CD8-positive, alpha-beta memory T cell (primary cell): ENCODE results near the gene VDAC2. TPM values are rescaled to one million over a fixed set of nuclear protein-coding genes. Genes with fewer than 3 reads are reported as not detected.
A peak's percentile ranks its signal among the peaks of the same experiment; 100 is the strongest.

Source experiments
- CTCF ChIA-PET: fragments of 350-600 bp; sonication (Branson Sonifier 250); formaldehyde crosslinking; loops from one replicate; lab custom pipeline; 2021; ENCODE audit warnings: antibody characterized with exemption; lab: Charles Lee
- POLR2A ChIA-PET: fragments of 350-600 bp; sonication (Branson Sonifier 250); formaldehyde crosslinking; loops from one replicate; lab custom pipeline; 2021; ENCODE audit warnings: antibody characterized with exemption; lab: Charles Lee
- DNase-seq, 5 donors: peaks; one replicate each; pipeline versions ENCODE4 v3.0.0 to v3.0.0-alpha.2; 2020 to 2022; ENCODE audit warnings: mixed read lengths in 1 of 5
- H3K27ac ChIP-seq: one replicate; pipeline ENCODE4 v1.7.0; 2013; ENCODE audit warnings: low read depth, mild to moderate bottlenecking, low read length, moderate library complexity
- H3K27me3 ChIP-seq: 2 replicates; pipeline ENCODE4 v1.7.0; 2013; ENCODE audit warnings: low read length, mild to moderate bottlenecking; ENCODE audit not compliant: insufficient read depth, poor library complexity, severe bottlenecking
- H3K36me3 ChIP-seq: 2 replicates; pipeline ENCODE4 v1.7.0; 2013; ENCODE audit warnings: mild to moderate bottlenecking, low read length, moderate library complexity; ENCODE audit not compliant: insufficient read depth
- H3K4me1 ChIP-seq: 2 replicates; pipeline ENCODE4 v1.7.0; 2013; ENCODE audit warnings: mild to moderate bottlenecking, low read length, moderate library complexity; ENCODE audit not compliant: insufficient read depth
- H3K4me3 ChIP-seq: 2 replicates; pipeline ENCODE4 v1.7.0; 2013; ENCODE audit warnings: mild to moderate bottlenecking, low read length
- H3K9me3 ChIP-seq: 2 replicates; pipeline ENCODE4 v1.7.0; 2013; ENCODE audit warnings: mild to moderate bottlenecking, low read length
- H3K27ac Mint-ChIP-seq, 8 donors: one replicate each; pipeline ENCODE4 v1.8.0; 2020 to 2021; ENCODE audit warnings: mixed read lengths in 8 of 8, mild to moderate bottlenecking in 6 of 8, inconsistent platforms in 3 of 8, moderate library complexity in 3 of 8
- H3K27me3 Mint-ChIP-seq, 2 donors: one replicate each; pipeline ENCODE4 v1.8.0; 2020 to 2021; ENCODE audit warnings: mixed read lengths in 2 of 2, mild to moderate bottlenecking in 1 of 2, moderate library complexity in 1 of 2
- H3K36me3 Mint-ChIP-seq, 3 donors: one replicate each; pipeline ENCODE4 v1.8.0; 2020 to 2021; ENCODE audit warnings: mixed read lengths in 3 of 3, inconsistent platforms in 1 of 3, mild to moderate bottlenecking in 1 of 3
- H3K4me1 Mint-ChIP-seq, 3 donors: one replicate each; pipeline ENCODE4 v1.8.0; 2020 to 2021; ENCODE audit warnings: mixed read lengths in 3 of 3, inconsistent platforms in 1 of 3, mild to moderate bottlenecking in 1 of 3
- H3K4me3 Mint-ChIP-seq, 7 donors: one replicate each; pipeline ENCODE4 v1.8.0; 2020 to 2021; ENCODE audit warnings: mixed read lengths in 7 of 7, mild to moderate bottlenecking in 6 of 7, moderate library complexity in 4 of 7, inconsistent platforms in 2 of 7
- H3K9me3 Mint-ChIP-seq, 5 donors: one replicate each; pipeline ENCODE4 v1.8.0; 2020 to 2022; ENCODE audit warnings: mixed read lengths in 5 of 5, mild to moderate bottlenecking in 3 of 5, moderate library complexity in 2 of 5, inconsistent platforms in 1 of 5
- polyA plus RNA-seq: library from polyadenylated mRNA; unstranded; fragments of 300-500 nt; fragmentation: Illumina TruSeq; gene quantifications from one replicate; pipeline ENCODE4 v1.2.3, GENCODE V29; 2021
- total RNA-seq, 2 experiments: library from RNA; stranded (reverse); gene quantifications; one replicate each; pipeline ENCODE4 v1.2.3, GENCODE V29; 2021

Gene VDAC2
- total RNA-seq (100 to 1,000 TPM; 247 to 261 TPM), polyA plus RNA-seq (149 TPM)

GRCh38 chr10:75210282-75211006 is at the start of gene VDAC2:
TSS of gene VDAC2 (plus strand) at chr10:75210796. CDS start at chr10:75211159, 363 bp downstream.
- peaks cover 0 to 2% of the 10 kb centered on the region in 2 donors for H3K27me3 Mint-ChIP-seq
- peaks cover 25% of the 10 kb centered on the region for H3K4me1 ChIP-seq
- peaks cover 26 to 39% (median 32%) of the 10 kb centered on the region in 3 donors for H3K4me1 Mint-ChIP-seq
- POLR2A ChIA-PET, result interaction anchor here (0.6 to 3.4 kb wide), 10 partner anchors 13 to 1481 kb away, joined by 3 to 56 read pairs (median 4); partner anchors contain the start of genes COMTD1 and SAMD8
- no peaks in the 10 kb centered on the region for H3K9me3 ChIP-seq
- peak; percentile 92 to 99 (median 96) for DNase-seq
- peaks cover 18% of the 10 kb centered on the region for H3K36me3 ChIP-seq
- H3K27me3 ChIP-seq, result no peaks in the 10 kb centered on the region
- H3K4me3 Mint-ChIP-seq, result peak within 1 kb of the TSS; percentile 96 to 100 (median 98)
- peaks cover 3 to 40% (median 5%) of the 10 kb centered on the region in 3 donors for H3K36me3 Mint-ChIP-seq
- no peaks in the 10 kb centered on the region for H3K9me3 Mint-ChIP-seq
- H3K4me3 ChIP-seq, result peak within 1 kb of the TSS; percentile 89
- H3K27ac Mint-ChIP-seq, result peak within 1 kb of the TSS; percentile 99 to 100 (median 100)
- CTCF ChIA-PET, result interaction anchor here (1.0 to 10.5 kb wide), 10 partner anchors 9 to 966 kb away, joined by 3 to 168 read pairs (median 6); partner anchors contain the start of genes COMTD1 and SAMD8
- H3K27ac ChIP-seq, result peak within 1 kb of the TSS; percentile 98

- H3K4me3 Mint-ChIP-seq, result peak overlapping the region; percentile 2 to 81 (median 66)
- Histone ChIP-seq H3K4me3 (peak overlapping the region; percentile 23), H3K27me3 (no peaks in the 10 kb centered on the region), H3K4me1 (peaks cover 30% of the 10 kb centered on the region), H3K27ac (peak overlapping the region; percentile 10), H3K9me3 (no peaks in the 10 kb centered on the region), H3K36me3 (no peaks in the 10 kb centered on the region)
- H3K27ac Mint-ChIP-seq, result peak overlapping the region; percentile 47 to 92 (median 78)
- peaks cover 0 to 19% (median 6%) of the 10 kb centered on the region in 3 donors for H3K36me3 Mint-ChIP-seq
- H3K9me3 Mint-ChIP-seq, result no peaks in the 10 kb centered on the region
- ChIA-PET CTCF (interaction anchor here (1.1 to 1.7 kb wide), 5 partner anchors 12 to 70 kb away, joined by 3 to 6 read pairs (median 4); partner anchors contain the start of gene COMTD1), POLR2A (interaction anchor here (1.0 kb wide), 1 partner anchor 55 kb away, joined by 3 read pairs; the partner anchor contains the start of gene SAMD8)
- DNase-seq, result peak in 2 of 5 donors; percentile 23 to 35
- H3K4me1 Mint-ChIP-seq, result peaks cover 33 to 58% (median 54%) of the 10 kb centered on the region in 3 donors
- H3K27me3 Mint-ChIP-seq, result no peaks in the 10 kb centered on the region
These were observed 44.6 kb upstream of the VDAC2 start for GRCh38 chr10:75165684-75166622.

- no peak for DNase-seq
- Histone ChIP-seq H3K36me3 (no peaks in the 10 kb centered on the region), H3K4me3 (peak overlapping the region; percentile 23), H3K4me1 (peaks cover 30% of the 10 kb centered on the region), H3K27ac (peak overlapping the region; percentile 10), H3K9me3 (no peaks in the 10 kb centered on the region), H3K27me3 (no peaks in the 10 kb centered on the region)
- CTCF ChIA-PET, result interaction anchor here (1.1 to 1.7 kb wide), 5 partner anchors 11 to 69 kb away, joined by 3 to 6 read pairs (median 4); partner anchors contain the start of gene COMTD1
- peaks cover 33 to 58% (median 54%) of the 10 kb centered on the region in 3 donors for H3K4me1 Mint-ChIP-seq
- no peaks in the 10 kb centered on the region for H3K9me3 Mint-ChIP-seq
- H3K36me3 Mint-ChIP-seq, result peaks cover 0 to 19% (median 6%) of the 10 kb centered on the region in 3 donors
- peak overlapping the region; percentile 2 to 81 (median 66) for H3K4me3 Mint-ChIP-seq
- POLR2A ChIA-PET, result interaction anchor here (1.0 kb wide), 1 partner anchor 55 kb away, joined by 3 read pairs; the partner anchor contains the start of gene SAMD8
- no peaks in the 10 kb centered on the region for H3K27me3 Mint-ChIP-seq
- H3K27ac Mint-ChIP-seq, result peak overlapping the region in 7 of 8 donors; percentile 42 to 91 (median 76)
These were observed 44.0 kb upstream of the VDAC2 start for GRCh38 chr10:75166623-75166972.

- Histone ChIP-seq H3K4me3 (no peak overlapping the region), H3K4me1 (peaks cover 30% of the 10 kb centered on the region), H3K36me3 (no peaks in the 10 kb centered on the region), H3K9me3 (no peaks in the 10 kb centered on the region), H3K27me3 (no peaks in the 10 kb centered on the region), H3K27ac (no peak overlapping the region)
- peaks cover 33 to 56% (median 53%) of the 10 kb centered on the region in 3 donors for H3K4me1 Mint-ChIP-seq
- ChIA-PET CTCF (no interaction called here), POLR2A (no interaction called here)
- no peak for DNase-seq
- H3K27me3 Mint-ChIP-seq, result no peaks in the 10 kb centered on the region
- H3K36me3 Mint-ChIP-seq, result peaks cover 0 to 25% (median 6%) of the 10 kb centered on the region in 3 donors
- H3K4me3 Mint-ChIP-seq, result peak overlapping the region in 4 of 7 donors; percentile 7 to 23 (median 14)
- H3K9me3 Mint-ChIP-seq, result no peaks in the 10 kb centered on the region
- peak overlapping the region in 7 of 8 donors; percentile 50 to 94 (median 69) for H3K27ac Mint-ChIP-seq
These were observed 42.3 kb upstream of the VDAC2 start for GRCh38 chr10:75168275-75168674.

GRCh38 chr10:75170215-75170614 is 40.4 kb upstream of the VDAC2 start:
- H3K36me3 Mint-ChIP-seq, result peaks cover 0 to 27% (median 6%) of the 10 kb centered on the region in 3 donors
- DNase-seq, result no peak
- Histone ChIP-seq H3K4me3 (no peak overlapping the region), H3K9me3 (no peaks in the 10 kb centered on the region), H3K4me1 (peaks cover 30% of the 10 kb centered on the region), H3K27ac (no peak overlapping the region), H3K27me3 (no peaks in the 10 kb centered on the region), H3K36me3 (no peaks in the 10 kb centered on the region)
- no peaks in the 10 kb centered on the region for H3K27me3 Mint-ChIP-seq
- peaks cover 34 to 50% (median 48%) of the 10 kb centered on the region in 3 donors for H3K4me1 Mint-ChIP-seq
- no peaks in the 10 kb centered on the region for H3K9me3 Mint-ChIP-seq
- peak overlapping the region in 4 of 8 donors; percentile 58 to 81 (median 66) for H3K27ac Mint-ChIP-seq
- ChIA-PET CTCF (no interaction called here), POLR2A (no interaction called here)
- H3K4me3 Mint-ChIP-seq, result no peak overlapping the region

- Mint-ChIP-seq H3K9me3 (no peaks in the 10 kb centered on the region), H3K27ac (peak overlapping the region in 3 of 8 donors; percentile 16 to 61 (median 24)), H3K4me3 (no peak overlapping the region), H3K36me3 (peaks cover 0 to 50% (median 11%) of the 10 kb centered on the region in 3 donors), H3K27me3 (no peaks in the 10 kb centered on the region), H3K4me1 (peaks cover 20 to 26% (median 23%) of the 10 kb centered on the region in 3 donors)
- ChIA-PET POLR2A (no interaction called here), CTCF (no interaction called here)
- Histone ChIP-seq H3K27me3 (no peaks in the 10 kb centered on the region), H3K4me3 (no peak overlapping the region), H3K36me3 (peaks cover 5% of the 10 kb centered on the region), H3K4me1 (no peaks in the 10 kb centered on the region), H3K9me3 (no peaks in the 10 kb centered on the region), H3K27ac (no peak overlapping the region)
- no peak for DNase-seq
These were observed 35.5 kb upstream of the VDAC2 start for GRCh38 chr10:75175046-75175445.

GRCh38 chr10:75176046-75176445 is 34.5 kb upstream of the VDAC2 start:
- H3K27ac Mint-ChIP-seq, result peak overlapping the region in 5 of 8 donors; percentile 21 to 79 (median 25)
- no peaks in the 10 kb centered on the region for H3K4me1 ChIP-seq
- no peak for DNase-seq
- CTCF ChIA-PET, result interaction anchor here (1.0 kb wide), 1 partner anchor 59 kb away, joined by 4 read pairs; the partner anchor contains the start of gene COMTD1
- peaks cover 18 to 23% (median 20%) of the 10 kb centered on the region in 3 donors for H3K4me1 Mint-ChIP-seq
- H3K4me3 ChIP-seq, result no peak overlapping the region
- H3K27me3 Mint-ChIP-seq, result no peaks in the 10 kb centered on the region
- peaks cover 0 to 53% (median 10%) of the 10 kb centered on the region in 3 donors for H3K36me3 Mint-ChIP-seq
- H3K4me3 Mint-ChIP-seq, result peak overlapping the region in 1 of 7 donors; percentile 13
- peaks cover 5% of the 10 kb centered on the region for H3K36me3 ChIP-seq
- no peaks in the 10 kb centered on the region for H3K27me3 ChIP-seq
- H3K9me3 Mint-ChIP-seq, result no peaks in the 10 kb centered on the region
- H3K9me3 ChIP-seq, result no peaks in the 10 kb centered on the region
- H3K27ac ChIP-seq, result no peak overlapping the region
- POLR2A ChIA-PET, result no interaction called here
